ENCODE results near the gene HYAL4.
A peak's percentile ranks its signal among the peaks of the same experiment; 100 is the strongest.
"Not testable (repeated sequence)": the region's sequence is repeated elsewhere in the genome, so short reads cannot be mapped to it uniquely, and the experiment has no call there.

The HYAL4 gene

DNA sequence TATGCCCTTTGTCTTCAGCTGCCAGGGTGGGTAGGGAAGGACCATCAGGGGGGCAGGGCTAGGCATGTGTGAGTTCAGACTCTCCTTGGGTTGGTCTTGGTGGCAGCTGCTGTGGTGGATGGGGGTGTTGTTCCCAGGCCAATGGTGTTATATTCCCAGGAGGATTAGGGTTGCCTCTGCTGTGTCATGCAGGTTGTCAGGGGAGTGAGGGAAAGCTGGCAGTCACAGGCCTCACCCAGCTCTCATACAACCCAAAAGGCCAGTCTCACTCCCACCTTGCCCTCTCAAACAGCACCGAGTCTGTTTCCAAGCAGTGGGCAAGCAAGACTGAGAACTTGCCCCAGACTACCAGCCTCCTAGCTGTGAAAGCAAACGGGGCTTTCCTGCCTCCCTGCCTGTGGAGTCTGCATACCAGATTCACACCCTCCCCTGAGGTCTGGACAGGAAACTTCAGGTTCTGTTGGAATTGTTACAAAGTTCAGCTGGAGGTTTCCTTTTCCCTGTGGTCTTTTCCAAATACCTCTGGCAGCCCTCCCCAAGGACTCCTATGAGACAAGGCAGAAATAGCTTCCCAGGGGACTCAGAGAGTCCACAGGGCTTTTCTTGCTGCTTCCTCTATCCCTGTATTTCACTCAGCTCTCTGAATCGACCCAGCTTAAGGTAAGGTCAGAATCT lies 1.4 kb downstream of the HYAL4 start:
- DNase-seq (ENCODE audit: low read depth in 2 of 3, low spot score in 2 of 3): no peak

DNA sequence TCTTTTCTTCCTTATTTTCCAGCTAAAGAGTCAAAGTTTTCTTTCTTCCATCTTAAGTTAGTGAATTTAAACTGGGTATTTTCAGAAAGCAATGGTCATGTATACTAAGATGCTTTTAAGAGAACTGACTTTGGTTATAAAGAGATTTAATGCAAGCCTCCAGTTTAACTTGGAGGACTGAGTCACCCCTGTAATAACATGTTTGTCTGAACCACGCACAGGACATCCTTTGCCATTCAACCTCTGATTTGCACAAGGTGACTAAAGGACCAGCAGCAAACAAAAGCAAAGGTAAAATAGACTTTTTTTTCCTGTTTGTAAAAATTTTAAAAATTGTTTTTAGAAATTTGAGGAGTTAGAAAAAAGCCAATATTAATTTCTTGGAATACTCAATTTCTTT lies 2.9 kb downstream of the HYAL4 start:
- DNase-seq (ENCODE audit: low read depth in 2 of 3, low spot score in 2 of 3): no peak

DNA sequence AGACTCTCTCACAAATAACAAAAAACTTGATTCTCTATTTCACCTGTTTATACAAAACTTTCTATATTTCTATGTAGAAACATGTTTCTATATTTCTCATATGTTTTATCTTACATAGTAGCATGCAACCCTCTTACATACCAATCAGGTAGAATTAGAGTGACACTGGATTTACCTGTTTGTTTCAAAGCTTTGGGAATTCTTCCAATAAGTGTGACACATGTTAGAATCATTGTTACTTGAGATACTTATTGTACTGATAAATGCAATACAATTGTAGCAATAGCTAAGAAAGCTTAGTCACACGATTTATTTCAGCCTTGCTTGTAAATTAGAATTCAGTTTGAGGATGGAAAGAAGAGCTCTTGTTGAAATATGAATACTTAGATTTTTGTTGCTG lies 4.9 kb downstream of the HYAL4 start:
- no peak for DNase-seq (ENCODE audit: low read depth in 2 of 3, low spot score in 2 of 3)

DNA sequence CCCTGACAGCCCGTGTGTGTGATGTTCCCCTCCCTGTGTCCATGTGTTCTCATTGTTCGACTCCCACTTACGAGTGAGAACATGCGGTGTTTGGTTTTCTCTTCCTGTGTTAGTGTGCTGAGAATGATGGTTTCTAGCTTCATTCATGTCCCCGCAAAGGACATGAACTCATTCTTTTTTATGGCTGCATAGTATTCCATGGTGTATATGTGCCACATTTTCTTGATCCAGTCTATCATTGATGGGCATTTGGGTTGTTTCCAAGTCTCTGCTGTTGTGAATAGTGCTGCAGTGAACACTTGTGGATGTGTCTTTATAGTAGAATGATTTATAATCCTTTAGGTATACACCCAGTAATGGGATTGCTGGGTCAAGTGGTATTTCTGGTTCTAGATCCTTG lies 6.4 kb downstream of the HYAL4 start:
- DNase-seq (ENCODE audit: low read depth in 2 of 3, low spot score in 2 of 3): not testable (repeated sequence)

DNA sequence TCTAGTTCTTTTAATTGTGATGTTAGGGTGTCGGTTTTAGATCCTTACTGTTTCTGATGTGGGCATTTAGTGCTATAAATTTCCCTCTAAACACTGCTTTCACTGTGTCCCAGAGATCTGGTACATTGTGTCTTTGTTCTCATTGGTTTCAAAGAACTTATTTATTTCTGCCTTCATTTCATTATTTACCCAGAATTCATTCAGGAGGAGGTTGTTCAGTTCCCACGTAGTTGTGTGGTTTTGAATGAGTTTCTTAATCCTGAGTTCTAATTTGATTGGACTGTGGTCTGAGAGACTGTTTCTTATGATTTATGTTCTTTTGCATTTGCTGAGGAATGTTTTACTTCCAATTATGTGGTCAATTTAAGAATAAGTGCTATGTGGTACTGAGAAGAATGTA lies 9.3 kb downstream of the HYAL4 start:
- DNase-seq (ENCODE audit: low read depth in 2 of 3, low spot score in 2 of 3): not testable (repeated sequence)

DNA sequence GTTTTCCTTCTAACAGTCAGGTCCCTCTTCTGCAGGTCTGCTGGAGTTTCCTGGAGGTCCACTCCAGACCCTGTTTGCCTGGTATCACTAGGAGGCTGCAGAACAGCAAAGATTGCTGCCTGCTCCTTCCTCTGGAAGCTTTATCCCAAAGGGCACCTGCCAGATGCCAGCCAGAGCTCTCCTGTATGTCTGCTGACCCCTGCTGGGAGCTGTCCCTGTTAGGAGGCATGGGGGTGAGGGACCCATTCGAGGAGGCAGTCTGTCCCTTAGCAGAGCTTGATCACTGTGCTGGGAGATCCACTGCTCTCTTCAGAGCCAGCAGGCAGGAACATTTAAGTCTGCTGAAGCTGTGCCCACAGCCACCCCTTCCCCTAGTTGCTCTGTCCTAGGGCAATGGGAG lies 11.5 kb downstream of the HYAL4 start:
- DNase-seq (ENCODE audit: low read depth in 2 of 3, low spot score in 2 of 3): not testable (repeated sequence)

DNA sequence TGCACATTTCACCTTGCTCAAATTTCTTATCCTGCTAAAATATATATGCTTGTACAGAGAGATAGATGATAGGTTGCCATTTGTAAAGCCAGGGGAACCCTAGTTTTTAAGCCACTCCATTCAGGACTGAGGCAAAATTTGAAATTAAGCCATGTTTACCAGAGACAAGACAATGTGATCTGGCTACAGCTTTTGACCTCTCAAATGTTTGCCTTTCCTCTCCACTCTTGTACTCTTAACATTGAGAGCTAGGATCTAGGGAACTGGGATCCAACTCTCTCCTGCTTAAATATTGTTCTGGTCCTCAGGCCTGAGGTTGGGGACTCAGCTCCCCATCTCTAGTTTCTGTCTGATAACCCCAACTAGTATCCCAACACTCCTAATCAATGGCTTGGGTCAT lies 15.9 kb downstream of the HYAL4 start:
- no peak for DNase-seq (ENCODE audit: low read depth in 2 of 3, low spot score in 2 of 3)

DNA sequence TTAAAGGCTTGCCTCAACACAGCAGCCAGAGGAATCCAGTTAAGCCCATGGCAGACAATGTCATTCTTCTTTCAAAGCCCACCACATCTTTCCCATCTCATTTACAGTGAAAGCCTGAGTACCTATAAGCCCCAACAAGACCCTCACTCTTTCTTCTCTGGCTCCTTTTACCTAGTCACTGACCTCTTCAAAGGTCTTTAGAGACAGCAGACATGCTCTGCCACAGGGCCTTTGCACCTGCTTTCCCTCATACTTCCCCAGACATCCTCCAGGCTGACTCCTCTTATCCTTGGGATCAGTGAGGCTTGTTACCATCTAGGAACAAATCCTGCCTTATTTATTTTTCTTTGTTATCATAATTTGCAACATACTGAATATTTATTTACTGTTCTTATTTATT lies 17.8 kb downstream of the HYAL4 start:
- DNase-seq (ENCODE audit: low read depth in 2 of 3, low spot score in 2 of 3): no peak

DNA sequence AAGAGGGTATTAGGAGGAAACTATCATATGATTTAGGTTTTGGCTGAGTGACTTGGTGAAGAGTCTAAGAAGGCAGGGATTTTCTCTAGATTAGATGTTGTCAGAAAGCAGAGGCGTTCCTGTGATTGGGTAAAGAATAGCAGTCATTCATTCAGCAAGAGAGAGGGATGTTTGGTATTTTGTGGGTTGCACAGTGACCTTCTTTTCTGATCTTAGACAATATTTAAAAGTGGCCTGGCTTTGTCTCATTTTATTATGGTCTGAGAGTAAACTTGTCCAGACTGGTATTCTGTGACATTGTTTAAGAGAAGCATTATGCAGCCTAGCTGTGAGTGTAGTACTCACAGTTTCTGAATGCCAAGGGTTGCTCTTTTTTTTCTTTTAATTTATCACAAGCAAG lies 18.5 kb downstream of the HYAL4 start:
- no peak for DNase-seq (ENCODE audit: low read depth in 2 of 3, low spot score in 2 of 3)

DNA sequence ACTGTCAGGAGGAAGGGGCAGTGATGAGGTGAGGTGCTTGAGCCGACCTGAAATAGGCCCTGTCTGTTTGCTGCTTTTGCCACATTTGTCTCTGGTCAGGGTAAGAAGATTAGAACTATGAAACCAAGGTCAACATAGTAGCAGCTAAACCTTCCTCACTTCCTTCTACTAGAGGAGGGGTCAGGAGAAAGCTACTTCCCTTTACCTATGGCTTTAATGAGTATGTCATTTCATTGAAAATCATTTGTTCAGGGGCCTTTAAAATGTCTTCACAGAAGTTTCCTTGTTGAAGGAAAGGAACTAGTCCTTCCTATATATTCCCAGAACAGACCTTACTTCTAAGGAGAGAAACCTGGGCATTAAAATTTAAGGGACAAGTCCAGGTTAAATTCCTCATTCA lies 19.0 kb downstream of the HYAL4 start:
- DNase-seq (ENCODE audit: low read depth in 2 of 3, low spot score in 2 of 3): no peak

DNA sequence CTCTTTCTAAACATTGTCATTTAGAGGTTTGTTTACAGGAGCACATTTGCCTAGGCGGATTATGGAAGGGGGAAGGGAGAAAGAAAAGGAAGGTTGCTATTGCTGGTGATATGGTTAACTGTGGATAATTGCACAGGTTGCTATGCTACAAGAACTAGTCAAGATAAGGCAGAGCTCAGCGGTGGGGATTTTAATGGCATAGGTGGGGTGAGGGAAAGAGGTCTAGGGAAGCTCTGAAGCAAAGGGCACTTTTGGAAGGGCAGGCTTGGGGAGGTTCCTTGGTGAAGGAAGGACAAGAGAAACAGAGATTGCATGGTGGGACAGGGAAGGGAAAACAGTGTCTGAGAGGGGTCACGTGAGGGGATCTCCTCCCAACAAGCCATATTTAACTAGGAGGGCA lies 19.5 kb downstream of the HYAL4 start:
- no peak for DNase-seq (ENCODE audit: low read depth in 2 of 3, low spot score in 2 of 3)

DNA sequence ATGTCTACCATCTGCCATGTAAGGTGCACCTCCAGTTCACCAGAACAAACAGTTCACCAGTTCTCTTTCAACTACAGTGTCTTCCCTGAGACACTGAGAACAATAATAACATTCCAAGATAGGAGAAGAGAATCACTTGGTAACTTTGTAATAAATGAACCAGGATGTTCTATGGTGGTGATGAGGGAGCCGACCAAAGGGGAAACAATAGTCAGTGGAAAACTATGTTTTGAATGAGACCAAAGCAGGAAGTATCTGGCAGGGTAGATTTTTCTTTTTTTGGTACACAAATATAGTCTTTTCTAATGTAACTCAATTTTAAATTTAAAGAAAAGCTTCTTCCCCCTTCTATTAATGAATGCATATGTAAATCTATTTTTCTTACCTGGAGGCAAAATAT lies 20.0 kb downstream of the HYAL4 start:
- no peak for DNase-seq (ENCODE audit: low read depth in 2 of 3, low spot score in 2 of 3)

DNA sequence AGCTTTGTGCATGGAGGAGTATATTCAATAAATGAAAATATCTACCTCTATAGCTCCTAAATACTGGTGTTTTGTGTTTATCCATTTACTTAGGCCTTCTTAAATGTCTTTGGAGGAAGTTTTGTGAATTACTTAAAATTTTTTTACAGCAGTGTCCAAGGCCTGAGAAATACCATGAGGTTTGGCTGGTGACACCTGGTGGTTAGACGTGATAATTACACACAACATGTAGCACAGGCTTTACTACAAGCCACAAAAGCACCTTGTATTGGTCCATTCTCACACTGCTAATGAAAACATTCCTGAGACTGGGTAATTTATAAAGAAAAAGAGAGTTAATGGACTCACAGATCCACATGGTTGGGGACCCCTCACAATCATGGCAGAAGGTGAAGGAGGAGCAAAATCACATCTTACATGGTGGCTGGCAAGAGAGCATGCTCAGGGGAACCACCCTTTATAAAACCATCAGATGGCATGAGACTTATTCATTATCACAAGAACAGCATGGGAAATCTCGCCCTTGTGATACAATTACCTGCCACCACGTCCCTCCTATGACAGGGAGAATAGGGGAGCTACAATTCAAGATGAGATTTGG lies 20.6 kb downstream of the HYAL4 start:
- DNase-seq (ENCODE audit: low read depth in 2 of 3, low spot score in 2 of 3): no peak

DNA sequence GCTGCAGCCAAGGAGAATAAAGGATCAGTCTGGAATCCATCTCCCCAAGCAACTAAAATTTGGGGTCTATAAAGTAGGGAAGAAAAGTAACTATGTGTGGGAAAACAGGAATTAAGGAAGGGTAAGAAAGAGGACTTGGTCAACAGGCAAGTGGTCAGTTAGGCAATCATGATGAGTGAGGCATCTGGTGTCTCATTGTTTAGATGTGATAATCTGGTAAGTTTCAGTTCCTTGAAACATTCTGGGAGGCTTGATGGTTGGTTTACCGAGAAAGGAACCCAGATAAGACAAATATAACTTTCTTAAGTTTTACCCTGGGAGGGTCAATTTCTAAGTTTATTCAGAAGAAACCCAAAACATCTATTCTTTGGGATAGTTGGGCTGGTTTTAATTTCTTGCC lies 22.3 kb downstream of the HYAL4 start:
- DNase-seq (ENCODE audit: low read depth in 2 of 3, low spot score in 2 of 3): no peak

DNA sequence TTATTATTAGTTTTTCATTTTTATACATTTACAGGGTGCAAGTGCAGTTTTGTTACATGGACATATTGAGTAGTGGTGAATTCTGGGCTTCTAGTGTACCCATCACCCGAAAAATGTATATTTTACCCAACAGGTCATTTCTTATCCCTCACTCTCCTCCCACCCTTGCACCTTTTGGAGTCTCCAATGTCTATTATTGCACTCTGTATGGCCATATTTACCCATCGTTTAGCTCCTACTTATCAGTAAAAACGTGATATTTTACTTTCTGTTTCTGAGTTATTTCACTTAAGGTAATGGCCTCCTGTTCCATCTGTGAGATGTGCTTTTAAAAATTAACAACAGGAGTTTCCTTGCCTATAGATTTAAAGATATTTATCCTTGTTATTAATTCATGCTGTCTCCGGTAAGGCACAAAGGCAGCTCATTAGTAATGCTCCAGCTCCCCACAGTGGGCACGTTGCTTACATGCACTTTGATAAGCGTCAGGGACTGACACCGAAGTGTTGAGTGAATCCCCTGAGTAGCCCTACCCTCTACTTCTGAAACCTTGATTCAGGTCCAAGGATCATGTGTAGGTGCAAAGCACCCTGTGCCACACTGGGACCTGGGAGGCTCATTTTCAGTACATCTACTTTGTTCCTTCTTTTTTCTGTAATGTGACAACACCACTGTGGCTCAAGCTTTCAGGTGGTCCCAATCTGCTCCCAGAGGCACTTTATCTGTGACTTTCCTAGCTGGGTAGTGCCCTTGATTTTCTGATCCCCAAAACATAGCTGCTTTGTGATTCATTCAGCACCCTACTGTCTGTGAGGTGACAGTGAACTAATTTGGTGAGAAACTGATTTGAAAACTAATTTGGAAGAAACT lies 27.3 kb downstream of the HYAL4 start:
- peak in 1 of 3 experiments; percentile 4 for DNase-seq (ENCODE audit: low read depth in 2 of 3, low spot score in 2 of 3)

DNA sequence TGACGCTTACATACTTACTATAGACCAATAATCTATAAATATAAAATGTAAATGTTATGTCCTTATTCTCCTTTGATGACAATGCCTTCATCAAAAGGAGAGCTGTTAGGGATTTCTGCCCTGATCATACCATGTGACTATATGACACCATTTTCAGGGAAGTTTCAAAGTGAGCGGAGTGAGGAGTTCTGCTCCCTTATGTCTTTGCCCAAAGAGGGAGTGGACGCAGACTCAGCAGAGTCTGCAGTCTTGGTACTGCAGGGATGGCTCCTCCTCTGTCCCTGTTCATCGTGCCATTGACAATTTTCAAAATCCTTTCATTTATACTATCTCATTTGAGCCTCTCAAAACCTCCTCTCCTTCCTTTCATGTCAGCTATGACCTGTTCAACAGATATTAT lies 27.9 kb downstream of the HYAL4 start:
- DNase-seq (ENCODE audit: low read depth in 2 of 3, low spot score in 2 of 3): no peak

DNA sequence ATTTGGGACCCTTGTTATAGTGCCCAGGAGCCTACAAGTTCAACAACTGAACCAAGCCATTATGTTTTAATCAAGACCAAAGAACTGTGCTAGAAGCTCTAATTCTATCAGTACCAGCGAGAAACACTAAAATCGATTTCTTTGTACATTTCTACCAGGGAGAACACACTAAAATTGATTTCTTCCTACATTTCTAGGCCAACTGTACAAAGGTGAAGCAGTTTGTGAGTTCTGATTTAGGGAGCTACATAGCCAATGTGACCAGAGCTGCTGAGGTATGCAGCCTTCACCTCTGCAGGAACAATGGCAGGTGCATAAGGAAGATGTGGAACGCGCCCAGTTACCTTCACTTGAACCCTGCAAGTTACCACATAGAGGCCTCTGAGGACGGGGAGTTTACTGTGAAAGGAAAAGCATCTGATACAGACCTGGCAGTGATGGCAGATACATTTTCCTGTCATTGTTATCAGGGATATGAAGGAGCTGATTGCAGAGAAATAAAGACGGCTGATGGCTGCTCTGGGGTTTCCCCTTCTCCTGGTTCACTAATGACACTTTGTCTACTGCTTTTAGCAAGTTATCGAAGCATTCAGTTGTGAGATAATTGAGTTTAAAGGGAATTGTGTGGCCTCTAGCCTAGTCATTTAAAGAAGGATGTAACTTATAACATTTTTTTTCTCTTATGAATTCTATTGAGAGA lies 31.7 kb downstream of the HYAL4 start:
- DNase-seq (ENCODE audit: low read depth in 2 of 3, low spot score in 2 of 3): no peak

DNA sequence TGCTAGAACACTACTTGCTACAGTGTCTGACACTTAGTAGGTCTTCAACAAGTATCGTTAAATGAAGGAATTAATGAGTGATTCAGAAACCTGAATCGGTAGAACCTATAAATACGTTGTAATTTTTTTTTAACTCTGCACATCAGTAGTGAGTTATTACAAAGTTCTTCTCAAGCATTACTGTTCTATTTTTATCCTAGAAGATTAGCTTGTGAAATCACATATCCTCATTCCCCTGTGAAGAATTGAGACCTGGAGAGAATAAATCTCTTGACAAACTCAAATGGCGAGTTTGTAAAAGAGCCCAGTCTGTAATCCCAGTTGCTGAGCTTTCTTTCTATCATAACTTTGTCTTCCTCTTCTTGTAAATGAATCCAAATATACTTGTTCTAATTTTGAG lies 34.7 kb downstream of the HYAL4 start:
- DNase-seq (ENCODE audit: low read depth in 2 of 3, low spot score in 2 of 3): no peak

DNA sequence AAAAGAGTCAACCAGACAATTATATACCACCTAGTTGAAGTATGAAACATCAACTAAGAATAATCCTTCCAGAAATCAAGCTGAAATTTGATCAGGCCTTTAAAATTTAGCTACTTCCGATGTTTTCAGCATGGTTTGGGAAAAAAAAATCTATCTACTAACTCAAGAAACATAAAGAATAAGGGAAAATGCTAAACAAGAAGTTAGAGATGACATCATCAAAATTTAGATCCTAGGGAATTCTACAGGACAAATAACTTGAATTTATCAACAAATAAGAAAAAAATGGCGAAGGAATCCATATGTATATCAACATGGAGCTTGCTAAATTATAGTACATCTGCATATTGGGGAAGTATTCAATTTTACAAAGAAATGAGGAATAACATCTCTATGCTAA lies 36.3 kb downstream of the HYAL4 start:
- DNase-seq (ENCODE audit: low read depth in 2 of 3, low spot score in 2 of 3): no peak

DNA sequence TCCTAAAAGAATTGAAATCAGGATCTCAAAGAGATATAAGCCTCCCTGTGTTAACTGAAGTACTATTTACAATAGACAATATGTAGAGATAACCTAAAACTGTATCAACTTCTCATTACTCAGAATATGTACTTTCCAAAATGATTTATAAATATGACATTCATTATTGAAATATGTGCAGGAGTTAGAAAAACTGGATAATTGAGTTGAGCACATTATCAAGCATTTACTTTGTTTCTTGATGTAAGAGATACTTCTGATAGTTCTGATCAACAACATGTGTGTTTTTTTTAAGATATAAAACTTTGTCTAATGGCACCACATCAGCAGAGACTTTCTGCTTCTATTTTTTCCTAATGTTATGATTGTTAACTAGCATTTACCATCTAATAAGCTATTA lies 38.2 kb downstream of the HYAL4 start:
- DNase-seq (ENCODE audit: low read depth in 2 of 3, low spot score in 2 of 3): no peak

DNA sequence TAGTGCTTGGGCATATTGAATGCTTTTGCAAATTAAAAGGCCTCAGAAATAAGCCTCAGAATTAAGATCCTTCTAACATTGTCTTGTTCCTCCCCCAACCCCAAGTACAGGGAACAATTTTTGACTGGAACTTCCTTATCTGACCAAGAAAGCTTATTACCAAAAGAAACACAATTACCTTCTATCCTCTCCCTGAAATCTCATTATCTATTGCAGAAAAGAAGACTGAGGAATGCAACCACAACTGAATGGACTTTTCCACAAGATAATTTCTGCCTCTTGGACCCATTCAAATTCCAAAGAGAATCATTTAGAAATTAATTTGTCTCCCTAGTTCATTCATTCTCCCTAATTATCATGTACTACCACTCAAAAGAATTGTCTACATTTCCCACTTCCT lies 43.2 kb downstream of the HYAL4 start:
- no peak for DNase-seq (ENCODE audit: low read depth in 2 of 3, low spot score in 2 of 3)

DNA sequence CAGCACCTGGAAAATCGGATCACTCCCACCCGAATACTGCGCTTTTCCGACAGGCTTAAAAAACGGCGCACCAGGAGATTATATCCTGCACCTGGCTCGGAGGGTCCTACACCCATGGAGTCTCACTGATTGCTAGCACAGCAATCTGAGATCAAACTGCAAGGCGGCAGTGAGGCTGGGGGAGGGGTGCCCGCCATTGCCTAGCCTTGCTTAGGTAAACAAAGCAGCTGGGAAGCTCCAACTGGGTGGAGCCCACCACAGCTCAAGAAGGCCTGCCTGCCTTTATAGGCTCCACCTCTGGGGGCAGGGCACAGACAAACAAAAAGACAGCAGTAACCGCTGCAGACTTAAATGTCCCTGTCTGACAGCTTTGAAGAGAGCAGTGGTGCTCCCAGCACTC lies 49.8 kb downstream of the HYAL4 start:
- DNase-seq (ENCODE audit: low read depth in 2 of 3, low spot score in 2 of 3): not testable (repeated sequence)
